T-helper 2 cell treated with Interferon-gamma antibody and Interleukin-4, amounts not matched to agents 100 ng/mL and 5 ng/mL, for 36 hours (primary cell): ENCODE results near the gene NKAIN4. TPM values are rescaled to one million over a fixed set of nuclear protein-coding genes. Genes with fewer than 3 reads are reported as not detected.
"Not testable (repeated sequence)": the region's sequence is repeated elsewhere in the genome, so short reads cannot be mapped to it uniquely, and the experiment has no call there.

ENCODE experiments used
- intact Hi-C: fragments of 100-400 bp; cut with micrococcal nuclease; formaldehyde crosslinking; loops from one replicate; pipeline ENCODE4 v1.15.1; 2023
- total RNA-seq: library from RNA; stranded (reverse); gene quantifications from 2 replicates; pipeline ENCODE4 v1.2.3, GENCODE V29; 2022

NKAIN4 gene
- total RNA-seq, 1 donor from 2014 or later = not detected

- intact Hi-C loops = no loop called here
These were observed 4.5 kb upstream of the NKAIN4 start for GRCh38 chr20:63258781-63259180.

DNA sequence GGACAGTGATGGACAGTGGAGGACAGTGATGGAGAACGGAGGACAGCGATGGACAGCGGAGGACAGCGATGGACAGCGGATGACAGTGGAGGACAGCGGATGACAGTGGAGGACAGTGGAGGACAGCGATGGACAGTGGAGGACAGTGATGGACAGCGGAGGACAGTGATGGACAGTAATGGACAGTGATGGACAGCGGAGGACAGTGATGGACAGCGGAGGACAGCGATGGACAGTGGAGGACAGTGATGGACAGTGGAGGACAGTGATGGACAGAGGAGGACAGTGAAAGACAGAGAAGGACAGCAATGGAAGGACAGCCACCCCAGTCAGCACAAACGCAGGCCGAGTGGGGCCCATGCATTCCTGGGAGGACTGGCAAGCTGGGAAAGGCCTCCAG is 3.4 kb upstream of the NKAIN4 start:
- intact Hi-C loops = no loop called here

- intact Hi-C loops = no loop called here
These were observed 2.7 kb upstream of the NKAIN4 start for GRCh38 chr20:63256954-63257353.

DNA sequence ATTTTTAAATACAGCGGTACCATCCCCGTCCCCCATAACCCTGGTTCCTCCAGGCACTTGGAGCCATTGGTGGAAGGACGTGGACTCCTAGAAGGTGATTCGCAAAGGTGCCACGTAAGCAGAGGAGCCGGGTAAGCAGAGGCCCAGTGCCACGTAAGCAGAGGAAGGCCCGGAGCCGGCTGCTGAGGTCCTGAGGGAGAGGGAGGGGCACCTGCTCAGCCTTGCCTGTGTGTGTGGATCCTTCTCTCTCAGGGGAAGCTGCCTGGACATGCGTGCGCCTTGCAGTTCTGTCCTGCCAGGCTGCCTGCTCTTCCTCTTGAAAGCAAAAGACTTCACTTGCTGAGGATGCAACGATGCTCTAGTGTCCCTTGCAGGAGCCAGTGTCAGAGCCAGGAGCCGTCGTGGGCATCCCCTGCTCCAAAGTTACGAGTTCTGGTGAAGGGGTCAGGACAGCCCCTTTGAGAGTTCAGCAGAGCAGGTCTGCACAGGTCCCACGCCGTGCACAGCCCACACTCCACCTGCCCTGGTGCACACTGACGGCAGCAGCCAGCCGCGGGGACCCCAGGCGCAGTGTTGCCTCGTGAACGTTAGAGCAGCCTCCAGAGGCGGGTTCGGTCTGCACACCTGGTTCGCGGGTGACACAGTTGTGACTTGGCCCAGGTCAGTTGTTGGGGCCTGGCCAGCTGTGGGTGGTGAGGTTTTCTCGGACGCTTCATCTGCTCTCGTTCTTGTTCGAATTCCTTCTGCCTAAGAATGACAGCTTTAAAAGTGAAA is 1.9 kb upstream of the NKAIN4 start:
- intact Hi-C loops = no loop called here

DNA sequence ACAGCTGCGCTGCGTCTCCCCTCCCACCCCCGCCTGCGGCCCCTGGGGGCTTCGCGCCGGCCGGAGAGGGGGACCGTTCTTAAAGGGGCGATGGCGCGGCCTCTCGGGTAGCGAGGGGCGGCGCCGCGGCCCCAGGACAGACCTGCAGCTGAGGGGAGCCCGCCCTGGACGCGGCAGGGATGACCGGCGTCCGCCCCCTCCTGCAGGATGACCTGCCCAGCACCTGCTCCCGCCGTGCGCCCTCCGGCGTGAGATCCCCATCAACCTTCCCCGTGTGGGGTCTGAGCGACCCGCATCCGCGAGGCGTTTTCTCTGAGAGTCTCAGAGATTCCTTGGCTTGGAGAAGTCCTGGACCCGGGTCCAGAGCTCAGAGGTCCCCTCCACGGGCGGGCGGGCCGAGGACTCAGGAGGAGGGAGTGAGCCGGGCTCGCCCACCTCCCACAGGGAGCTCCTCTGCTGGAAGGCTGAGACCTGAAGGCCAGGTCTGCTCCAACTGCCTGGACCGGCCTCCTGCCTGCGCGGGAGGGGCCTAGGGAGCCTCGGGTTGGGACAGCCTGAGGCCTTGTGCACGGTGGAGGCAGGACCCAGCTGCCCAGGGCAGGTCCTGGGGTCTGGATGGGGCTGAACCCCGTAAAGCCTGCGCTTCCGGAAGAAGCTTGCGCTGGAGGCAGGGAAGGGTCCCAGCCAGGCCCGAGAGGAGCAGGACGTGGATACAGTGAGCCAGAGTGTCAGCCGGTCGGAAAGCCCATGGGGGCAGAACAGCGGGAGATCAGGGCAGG is 532 bp upstream of the NKAIN4 start:
- intact Hi-C loops = no loop called here

DNA sequence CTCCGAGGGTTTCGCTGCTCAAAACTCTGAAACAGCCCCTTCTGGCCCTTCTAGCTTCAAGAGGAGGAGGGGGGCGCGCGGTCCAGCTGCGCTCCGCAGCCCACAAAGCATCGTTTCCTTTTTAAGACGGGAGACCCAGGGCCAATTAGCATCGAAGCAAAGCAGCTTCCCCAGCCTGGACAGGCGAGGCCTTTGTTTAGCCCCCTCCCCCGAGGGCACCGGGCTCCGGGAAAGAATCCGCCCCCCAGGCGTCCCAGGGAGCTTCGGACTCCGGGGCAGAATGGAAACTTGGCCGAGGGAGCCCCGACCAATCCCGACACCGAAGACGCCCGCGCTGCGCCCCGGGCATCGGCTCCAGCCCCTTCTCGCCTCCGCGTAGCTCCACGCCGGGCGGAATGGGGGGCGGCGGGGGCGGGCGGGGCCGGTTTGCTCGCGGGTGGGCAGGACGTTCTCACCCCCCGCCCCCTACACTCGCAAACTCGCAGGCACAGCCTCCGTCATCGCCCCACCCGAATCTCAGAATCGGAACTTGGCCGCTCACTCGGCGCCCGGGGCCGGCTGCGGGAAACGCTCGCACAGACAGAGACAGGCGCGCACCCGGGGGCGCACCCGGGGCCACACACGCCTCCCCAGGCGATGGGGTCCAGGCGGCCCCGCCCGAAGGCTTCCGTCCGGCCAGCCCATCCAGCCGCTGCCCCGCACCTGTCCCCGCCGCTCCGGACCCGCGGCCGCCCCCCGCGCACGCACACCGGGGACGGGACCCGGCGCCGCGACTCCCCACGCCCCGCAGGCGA is 628 bp downstream of the NKAIN4 start:
- intact Hi-C loops = no loop called here

DNA sequence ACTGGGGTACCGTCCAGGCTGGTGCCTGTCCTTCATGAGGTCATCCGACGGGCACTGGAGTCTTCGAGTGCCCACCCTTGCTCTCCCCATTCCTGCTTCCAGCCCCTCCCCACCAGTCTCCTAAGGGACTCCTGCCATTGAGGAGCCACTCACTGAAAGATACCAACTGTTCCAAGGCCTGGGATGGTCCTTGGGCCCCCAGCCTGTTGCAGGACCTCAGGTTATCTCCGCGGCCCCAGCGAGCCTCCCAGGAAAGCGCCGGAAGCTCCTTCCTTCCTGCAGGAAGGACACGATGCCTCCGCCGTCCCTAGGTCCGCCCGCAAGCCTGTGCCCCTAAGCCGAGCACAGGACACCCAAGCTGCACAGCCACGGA is 1.2 kb downstream of the NKAIN4 start:
- intact Hi-C loops = no loop called here

- intact Hi-C loops = no loop called here
These were observed 2.0 kb downstream of the NKAIN4 start for GRCh38 chr20:63252284-63252711.

DNA sequence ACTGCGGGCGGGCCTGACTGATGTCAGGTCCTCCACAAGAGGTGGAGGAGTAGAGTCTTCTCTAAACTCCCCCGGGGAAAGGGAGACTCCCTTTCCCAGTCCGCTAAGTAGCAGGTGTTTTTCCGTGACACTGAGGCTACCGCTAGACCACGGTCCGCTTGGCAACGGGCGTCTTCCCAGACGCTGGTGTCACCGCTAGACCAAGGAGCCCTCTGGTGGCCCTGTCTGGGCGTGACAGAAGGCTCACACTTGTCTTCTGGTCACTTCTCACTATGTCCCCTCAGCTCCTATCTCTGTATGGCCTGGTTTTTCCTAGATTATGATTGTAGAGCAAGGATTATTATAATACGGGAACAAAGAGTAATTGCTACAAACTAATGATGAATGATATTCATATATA is 2.9 kb downstream of the NKAIN4 start:
- intact Hi-C loops = not testable (repeated sequence)

- intact Hi-C loops = no loop called here
These were observed 4.4 kb downstream of the NKAIN4 start for GRCh38 chr20:63249891-63250290.

DNA sequence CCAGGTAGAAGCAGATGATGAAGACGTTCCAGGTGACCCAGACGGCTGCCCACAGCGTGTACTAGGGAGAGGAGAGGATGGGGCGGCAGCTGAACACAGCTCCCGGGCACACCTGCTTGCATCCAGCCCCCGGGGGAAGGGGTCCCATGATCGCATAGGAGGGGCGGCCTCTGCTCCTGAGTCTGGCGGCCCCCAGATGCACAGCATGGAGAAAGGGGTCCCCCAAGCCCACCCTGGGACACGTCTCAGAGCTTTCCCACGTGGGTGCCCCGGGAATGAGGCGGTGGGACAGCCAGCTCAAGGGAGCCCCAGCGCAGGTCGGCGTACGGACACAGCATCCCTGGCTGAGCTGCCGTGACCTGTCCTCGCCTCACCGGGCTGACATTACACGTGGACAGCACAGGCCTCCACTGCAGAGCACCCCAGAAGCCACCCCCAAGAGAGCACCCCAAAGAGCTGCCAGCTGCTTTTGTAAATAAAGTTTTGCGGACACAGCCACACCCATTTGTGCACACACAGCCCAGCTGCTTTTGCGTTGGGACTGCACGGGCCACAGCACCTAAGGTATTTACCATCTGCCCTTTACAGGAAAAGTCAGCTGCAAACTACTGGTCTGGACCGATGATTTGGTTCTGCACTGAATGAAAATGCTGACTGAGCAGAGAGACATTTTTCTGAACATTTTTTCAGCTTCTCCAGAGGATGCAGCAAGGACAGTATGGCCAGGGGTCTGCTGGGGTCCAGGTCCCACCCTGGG is 5.2 kb downstream of the NKAIN4 start:
- intact Hi-C loops = no loop called here

- intact Hi-C loops = no loop called here
These were observed 6.5 kb downstream of the NKAIN4 start for GRCh38 chr20:63247671-63248228.

GRCh38 chr20:63246490-63247288 is 7.6 kb downstream of the NKAIN4 start:
- intact Hi-C loops = no loop called here

- intact Hi-C loops = no loop called here
These were observed 9.8 kb downstream of the NKAIN4 start for GRCh38 chr20:63244468-63244867.

- intact Hi-C loops = no loop called here
These were observed 10.5 kb downstream of the NKAIN4 start for GRCh38 chr20:63243604-63244247.

GRCh38 chr20:63242736-63243135 is 11.5 kb downstream of the NKAIN4 start:
- intact Hi-C loops = no loop called here

GRCh38 chr20:63241272-63241671 is 13.0 kb downstream of the NKAIN4 start:
- intact Hi-C loops = no loop called here

- intact Hi-C loops = no loop called here
These were observed 14.3 kb downstream of the NKAIN4 start for GRCh38 chr20:63240004-63240403.

DNA sequence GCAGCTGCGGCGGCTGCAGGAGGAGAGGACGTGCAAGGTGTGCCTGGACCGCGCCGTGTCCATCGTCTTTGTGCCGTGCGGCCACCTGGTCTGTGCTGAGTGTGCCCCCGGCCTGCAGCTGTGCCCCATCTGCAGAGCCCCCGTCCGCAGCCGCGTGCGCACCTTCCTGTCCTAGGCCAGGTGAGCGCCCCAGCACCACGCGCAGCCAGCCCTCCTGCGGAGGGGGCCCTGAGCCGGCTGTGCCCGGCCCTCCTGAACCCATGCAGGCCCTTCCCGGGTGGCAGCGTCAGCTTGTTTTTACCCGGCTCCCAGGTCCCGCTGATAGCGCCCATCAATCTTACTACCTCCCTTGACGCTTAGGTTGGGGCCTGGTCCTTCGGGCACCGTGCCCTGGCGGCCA is 14.8 kb downstream of the NKAIN4 start:
- intact Hi-C loops = no loop called here
